ENCODE results near the gene TMEM255B. TPM values are rescaled to one million over a fixed set of nuclear protein-coding genes. Genes with fewer than 3 reads are reported as not detected.

Gene TMEM255B
- total and polyA plus RNA-seq, 9 donors: 0.60 to 18.6 (median 7.9) TPM

DNA sequence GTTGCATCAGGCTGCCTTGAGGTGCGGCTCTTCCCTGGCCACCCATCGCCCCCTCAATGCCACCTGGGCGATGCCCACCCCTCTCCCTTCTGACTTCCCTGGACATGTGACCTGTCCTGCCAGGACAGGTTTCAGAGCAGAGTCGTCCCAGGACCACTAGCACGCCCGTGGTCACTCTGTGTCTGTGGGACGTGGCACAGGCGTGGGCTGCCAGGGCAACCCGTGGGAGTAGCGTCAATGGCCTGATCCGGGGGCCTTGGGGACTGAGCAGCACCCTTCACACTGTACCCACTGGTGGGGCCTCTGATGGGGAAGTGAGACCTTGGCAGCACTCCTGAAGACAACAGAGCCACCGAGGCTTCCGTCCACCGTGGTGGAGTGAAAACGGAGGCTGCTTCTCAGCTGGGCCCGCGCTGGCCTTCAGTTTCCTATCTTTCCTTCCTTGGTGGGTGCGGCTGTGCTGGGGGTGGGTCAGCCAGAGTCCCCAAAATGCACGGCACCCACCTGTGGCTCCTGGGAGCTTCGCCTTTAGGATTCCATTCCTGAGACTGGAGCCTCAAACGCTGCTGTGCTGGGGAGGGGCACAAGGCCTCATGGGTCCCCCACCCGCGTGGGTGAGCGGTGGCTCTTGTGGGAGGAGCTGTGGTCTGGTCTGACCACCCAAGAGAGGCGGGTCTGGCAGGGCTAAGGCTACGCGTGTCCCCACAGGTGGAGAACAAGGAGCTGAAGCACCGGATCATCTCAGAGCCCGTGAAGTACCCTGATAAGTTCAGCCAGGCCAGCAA lies 26.7 kb upstream of the TMEM255B start:
- Histone ChIP-seq H3K27ac (no peak overlapping the region), H3K4me3 (no peak overlapping the region), H3K9me3 (no peaks in the 10 kb centered on the region), H3K27me3 (no peaks in the 10 kb centered on the region), H3K4me1 (ENCODE audit: insufficient read depth) (no peaks in the 10 kb centered on the region), H3K36me3 (no peaks in the 10 kb centered on the region)
- intact Hi-C loops (cut with DNase I): no loop called here
- DNase-seq: no peak
- TF ChIP-seq EP300 (IDR thresholded peaks at IDR 0.05) (no peak), POLR2A (IDR thresholded peaks at IDR 0.05) (no peak)
- TF ChIP-seq, protein P1, sequence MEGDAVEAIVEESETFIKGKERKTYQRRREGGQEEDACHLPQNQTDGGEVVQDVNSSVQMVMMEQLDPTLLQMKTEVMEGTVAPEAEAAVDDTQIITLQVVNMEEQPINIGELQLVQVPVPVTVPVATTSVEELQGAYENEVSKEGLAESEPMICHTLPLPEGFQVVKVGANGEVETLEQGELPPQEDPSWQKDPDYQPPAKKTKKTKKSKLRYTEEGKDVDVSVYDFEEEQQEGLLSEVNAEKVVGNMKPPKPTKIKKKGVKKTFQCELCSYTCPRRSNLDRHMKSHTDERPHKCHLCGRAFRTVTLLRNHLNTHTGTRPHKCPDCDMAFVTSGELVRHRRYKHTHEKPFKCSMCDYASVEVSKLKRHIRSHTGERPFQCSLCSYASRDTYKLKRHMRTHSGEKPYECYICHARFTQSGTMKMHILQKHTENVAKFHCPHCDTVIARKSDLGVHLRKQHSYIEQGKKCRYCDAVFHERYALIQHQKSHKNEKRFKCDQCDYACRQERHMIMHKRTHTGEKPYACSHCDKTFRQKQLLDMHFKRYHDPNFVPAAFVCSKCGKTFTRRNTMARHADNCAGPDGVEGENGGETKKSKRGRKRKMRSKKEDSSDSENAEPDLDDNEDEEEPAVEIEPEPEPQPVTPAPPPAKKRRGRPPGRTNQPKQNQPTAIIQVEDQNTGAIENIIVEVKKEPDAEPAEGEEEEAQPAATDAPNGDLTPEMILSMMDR (IDR thresholded peaks at IDR 0.05): no peak
- WGBS, 3 donors: 72 to 84% (median 74%) methylated on average over 29 of the region's 29 CpGs

DNA sequence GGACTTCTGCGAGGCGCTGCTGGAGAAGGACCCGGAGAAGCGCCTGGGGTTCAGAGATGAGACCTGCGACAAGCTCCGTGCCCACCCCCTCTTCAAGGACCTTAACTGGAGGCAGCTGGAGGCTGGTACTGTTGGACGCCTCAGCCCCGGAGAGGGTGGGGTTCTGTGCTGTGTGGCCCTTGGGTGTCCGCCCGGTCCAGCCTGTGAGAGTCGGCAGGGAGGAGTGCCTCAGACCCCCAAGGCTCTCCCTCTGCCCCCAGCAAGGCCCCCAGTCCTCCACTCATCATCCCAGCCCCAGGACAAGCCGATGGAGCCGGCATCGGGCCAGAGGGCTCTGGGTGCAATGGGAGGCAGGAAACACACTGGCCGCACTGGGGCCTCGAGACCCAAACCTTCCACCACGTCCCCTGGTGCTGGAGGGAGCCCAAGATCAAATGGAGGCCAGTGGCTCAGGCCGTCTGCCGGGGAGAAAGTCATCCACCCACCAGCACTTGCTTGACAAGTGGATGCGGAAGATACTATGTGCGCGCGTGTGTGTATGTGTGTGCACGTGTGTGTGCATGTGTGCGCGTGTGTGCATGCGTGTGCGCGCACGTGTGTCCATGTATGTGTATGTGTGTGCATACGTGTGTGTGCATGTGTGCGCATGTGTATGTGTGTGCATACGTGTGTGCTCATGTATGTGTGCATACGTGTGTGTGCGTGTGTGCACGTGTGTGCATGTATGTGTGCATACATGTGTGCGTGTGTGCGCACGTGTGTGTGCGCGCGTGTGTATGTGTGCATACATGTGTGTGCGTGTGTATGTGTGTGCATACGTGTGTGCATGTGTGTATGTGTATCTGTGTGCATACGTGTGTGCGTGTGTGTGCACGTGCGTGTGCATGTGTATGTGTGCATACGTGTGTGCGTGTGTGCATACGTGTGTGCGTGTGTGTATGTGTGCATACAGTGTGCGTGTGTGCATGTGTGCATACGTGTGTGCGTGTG lies 25.8 kb upstream of the TMEM255B start:
- Histone ChIP-seq H3K4me3 (no peak overlapping the region), H3K27me3 (no peaks in the 10 kb centered on the region), H3K9me3 (no peaks in the 10 kb centered on the region), H3K27ac (no peak overlapping the region), H3K4me1 (ENCODE audit: insufficient read depth) (no peaks in the 10 kb centered on the region), H3K36me3 (no peaks in the 10 kb centered on the region)
- DNase-seq: no peak
- TF ChIP-seq POLR2A (IDR thresholded peaks at IDR 0.05): no peak
- no peak for TF ChIP-seq EP300 (IDR thresholded peaks at IDR 0.05)
- TF ChIP-seq, protein P1 (IDR thresholded peaks at IDR 0.05): no peak
- intact Hi-C loops (cut with DNase I): no loop called here
- 86 to 88% (median 86%) methylated on average over 54 to 55 of the region's 55 CpGs for WGBS, 3 donors

DNA sequence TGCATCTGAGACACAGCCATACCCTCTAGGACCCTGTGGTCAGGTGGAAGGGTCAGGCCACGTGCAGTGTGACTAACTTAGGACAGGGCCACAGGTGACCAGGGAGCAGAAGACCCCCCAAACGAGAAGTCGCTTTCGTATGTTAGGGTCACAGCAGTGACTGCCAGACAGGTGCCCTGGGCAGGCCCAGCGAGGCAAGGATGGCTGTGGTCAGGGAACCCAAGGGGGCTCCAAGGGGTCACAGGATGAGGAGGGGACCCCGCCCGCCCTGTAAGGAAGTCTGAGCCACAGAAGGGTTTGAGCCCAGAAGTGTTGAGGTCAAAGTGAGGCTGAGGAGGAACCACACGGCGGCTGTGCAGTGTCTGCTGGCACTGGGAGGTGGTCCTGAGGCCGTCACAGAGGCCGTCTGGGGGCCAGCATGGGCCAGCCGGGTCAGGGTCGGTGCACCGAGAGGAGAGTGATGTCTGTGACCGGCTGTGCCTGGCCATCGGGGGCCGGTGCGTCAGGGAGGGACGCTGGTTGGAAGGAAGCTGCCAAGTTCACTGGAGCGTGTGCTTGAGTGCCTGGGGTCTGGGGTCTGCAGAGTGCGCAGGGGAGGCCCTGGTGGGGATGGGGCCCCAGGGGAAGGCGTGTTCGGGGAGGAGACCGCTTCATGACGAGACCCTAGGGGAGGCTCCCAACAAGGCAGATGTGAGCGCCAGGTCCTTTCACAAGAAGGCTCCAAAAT lies 24.8 kb upstream of the TMEM255B start:
- H3K9me3 ChIP-seq: no peaks in the 10 kb centered on the region
- no peaks in the 10 kb centered on the region for H3K4me1 ChIP-seq (ENCODE audit: insufficient read depth)
- no peaks in the 10 kb centered on the region for H3K27me3 ChIP-seq
- H3K27ac ChIP-seq: no peak overlapping the region
- H3K36me3 ChIP-seq: no peaks in the 10 kb centered on the region
- TF ChIP-seq POLR2A (IDR thresholded peaks at IDR 0.05) (no peak), EP300 (IDR thresholded peaks at IDR 0.05) (no peak)
- no peak overlapping the region for H3K4me3 ChIP-seq
- DNase-seq: no peak
- 70 to 75% (median 75%) methylated on average over 26 of the region's 26 CpGs for WGBS, 3 donors
- intact Hi-C loops (cut with DNase I): no loop called here

DNA sequence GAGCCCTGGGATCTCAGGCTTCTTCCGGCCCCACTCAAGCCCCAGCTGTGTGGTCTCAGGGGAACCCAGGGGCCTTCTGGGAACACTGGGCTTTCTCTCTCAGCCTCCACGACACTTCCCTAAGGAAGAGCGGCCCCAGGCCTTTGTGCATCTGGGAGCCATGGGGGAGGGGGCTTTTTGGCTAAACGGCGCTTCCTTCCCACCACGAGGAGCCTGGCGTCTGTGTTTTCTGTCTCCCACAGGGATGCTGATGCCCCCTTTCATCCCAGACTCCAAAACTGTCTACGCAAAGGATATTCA lies 24.2 kb upstream of the TMEM255B start:
- DNase-seq: no peak
- Histone ChIP-seq H3K9me3 (no peaks in the 10 kb centered on the region), H3K4me1 (ENCODE audit: insufficient read depth) (no peaks in the 10 kb centered on the region), H3K36me3 (no peaks in the 10 kb centered on the region), H3K4me3 (no peak overlapping the region), H3K27me3 (no peaks in the 10 kb centered on the region), H3K27ac (no peak overlapping the region)
- WGBS, 3 donors: 58 to 73% (median 65%) methylated on average over 8 of the region's 8 CpGs
- TF ChIP-seq, protein P1 (IDR thresholded peaks at IDR 0.05): no peak
- TF ChIP-seq EP300 (IDR thresholded peaks at IDR 0.05) (no peak), POLR2A (IDR thresholded peaks at IDR 0.05) (no peak)
- intact Hi-C loops (cut with DNase I): no loop called here
